ENCODE measurements around the gene SEMA6B.

The SEMA6B gene

DNA sequence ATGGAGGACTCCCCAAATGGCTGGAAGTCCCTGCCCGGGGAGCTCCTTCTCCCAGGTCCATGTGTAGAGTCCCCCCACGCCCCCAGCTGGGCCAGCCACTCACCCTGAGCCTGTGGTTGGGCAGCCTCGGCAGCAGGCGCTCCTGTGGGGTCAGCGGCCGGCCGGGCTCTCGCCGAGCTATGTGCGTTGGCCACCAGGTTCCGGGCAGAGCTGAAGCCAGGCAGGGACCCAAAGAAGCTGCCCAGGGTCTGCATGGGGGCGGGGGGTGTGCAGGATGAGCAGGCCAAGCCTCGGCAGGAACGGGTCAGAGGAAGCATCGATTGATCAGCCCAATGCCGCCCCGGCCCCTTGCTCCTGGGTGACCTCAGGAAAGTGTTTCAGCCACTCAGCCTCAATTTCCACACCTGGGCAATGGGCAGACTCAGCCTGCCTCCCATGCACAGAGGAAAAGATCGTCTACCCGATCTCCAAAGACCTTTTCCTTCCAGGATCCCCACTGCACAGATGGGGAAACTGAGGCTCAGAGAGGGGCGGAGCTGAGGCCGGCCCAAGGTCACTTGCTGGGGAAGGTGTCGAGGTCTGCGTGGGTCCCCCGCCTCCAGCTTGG, 41.9 kb downstream of the SEMA6B start:
- TF ChIP-seq CTCF (IDR thresholded peaks at IDR 0.05; ENCODE audit: insufficient read depth, low read length, poor library complexity, severe bottlenecking) (no peak), EZH2phosphoT487 (conservative IDR thresholded peaks at IDR 0.05; ENCODE audit: low read length) (no peak)
- no peaks in the 10 kb centered on the region for H3K27me3 ChIP-seq (ENCODE audit: low read length)
- H4K20me1 ChIP-seq (ENCODE audit: low read depth, low read length), result no peaks in the 10 kb centered on the region
- no peak overlapping the region for H3K4me3 ChIP-seq (ENCODE audit: insufficient read depth, low read length, poor library complexity, severe bottlenecking)
- H3K9ac ChIP-seq (ENCODE audit: low read length), result no peak overlapping the region
- H3K36me3 ChIP-seq (ENCODE audit: low read length), result no peaks in the 10 kb centered on the region
- no peak overlapping the region for H3K4me2 ChIP-seq (ENCODE audit: low read depth, low read length, poor library complexity, severe bottlenecking)
- no peak overlapping the region for H2AFZ ChIP-seq (ENCODE audit: low read depth, low read length, severe bottlenecking)
- H3F3A ChIP-seq (ENCODE audit: insufficient read depth), result no peaks in the 10 kb centered on the region
- H3K79me2 ChIP-seq (ENCODE audit: insufficient read depth, low read length), result no peaks in the 10 kb centered on the region
- H3K9me3 ChIP-seq (ENCODE audit: insufficient read depth, low read length), result no peaks in the 10 kb centered on the region
- H3K27ac ChIP-seq (ENCODE audit: low read depth, low read length), result no peak overlapping the region
- no peaks in the 10 kb centered on the region for H3K9me2 ChIP-seq (replicated peaks; ENCODE audit: insufficient read depth, low read length)

DNA sequence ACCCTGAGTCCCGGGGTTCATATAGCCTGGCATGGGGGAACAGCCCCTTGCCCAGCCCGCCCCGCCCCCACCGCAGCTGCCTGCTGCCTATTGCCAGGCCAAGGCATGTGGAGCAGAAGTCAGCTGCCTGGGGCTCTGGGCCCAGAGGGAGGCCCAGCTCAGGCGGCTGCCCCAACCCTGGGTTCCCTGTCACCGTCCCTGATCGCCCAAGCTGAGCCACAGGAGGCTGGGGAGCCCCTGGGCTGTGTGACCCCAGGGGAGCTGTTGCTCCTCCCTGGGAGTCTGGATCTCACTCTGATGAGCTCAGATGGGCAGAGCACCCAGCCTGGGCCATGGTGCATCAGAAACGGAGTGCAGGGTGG, 42.6 kb downstream of the SEMA6B start:
- TF ChIP-seq EZH2phosphoT487 (conservative IDR thresholded peaks at IDR 0.05; ENCODE audit: low read length) (no peak), CTCF (IDR thresholded peaks at IDR 0.05; ENCODE audit: insufficient read depth, low read length, poor library complexity, severe bottlenecking) (no peak)
- Histone ChIP-seq H3K9ac (ENCODE audit: low read length) (no peak overlapping the region), H3F3A (ENCODE audit: insufficient read depth) (no peaks in the 10 kb centered on the region), H3K4me3 (ENCODE audit: insufficient read depth, low read length, poor library complexity, severe bottlenecking) (no peak overlapping the region), H3K27me3 (ENCODE audit: low read length) (no peaks in the 10 kb centered on the region), H3K27ac (ENCODE audit: low read depth, low read length) (no peak overlapping the region), H4K20me1 (ENCODE audit: low read depth, low read length) (no peaks in the 10 kb centered on the region), H3K4me2 (ENCODE audit: low read depth, low read length, poor library complexity, severe bottlenecking) (no peak overlapping the region), H2AFZ (ENCODE audit: low read depth, low read length, severe bottlenecking) (no peak overlapping the region), H3K9me2 (replicated peaks; ENCODE audit: insufficient read depth, low read length) (no peaks in the 10 kb centered on the region), H3K9me3 (ENCODE audit: insufficient read depth, low read length) (no peaks in the 10 kb centered on the region), H3K79me2 (ENCODE audit: insufficient read depth, low read length) (no peaks in the 10 kb centered on the region), H3K36me3 (ENCODE audit: low read length) (no peaks in the 10 kb centered on the region)

- Histone ChIP-seq H2AFZ (ENCODE audit: low read depth, low read length, severe bottlenecking) (no peak overlapping the region), H3K27ac (ENCODE audit: low read depth, low read length) (no peak overlapping the region), H3K79me2 (ENCODE audit: insufficient read depth, low read length) (no peaks in the 10 kb centered on the region), H3K36me3 (ENCODE audit: low read length) (no peaks in the 10 kb centered on the region), H4K20me1 (ENCODE audit: low read depth, low read length) (no peaks in the 10 kb centered on the region), H3K9me3 (ENCODE audit: insufficient read depth, low read length) (no peaks in the 10 kb centered on the region), H3K4me2 (ENCODE audit: low read depth, low read length, poor library complexity, severe bottlenecking) (no peak overlapping the region), H3K4me3 (ENCODE audit: insufficient read depth, low read length, poor library complexity, severe bottlenecking) (no peak overlapping the region), H3K9ac (ENCODE audit: low read length) (no peak overlapping the region), H3K27me3 (ENCODE audit: low read length) (no peaks in the 10 kb centered on the region), H3K9me2 (replicated peaks; ENCODE audit: insufficient read depth, low read length) (no peaks in the 10 kb centered on the region), H3F3A (ENCODE audit: insufficient read depth) (no peaks in the 10 kb centered on the region)
- TF ChIP-seq CTCF (IDR thresholded peaks at IDR 0.05; ENCODE audit: insufficient read depth, low read length, poor library complexity, severe bottlenecking), result no peak
- TF ChIP-seq EZH2phosphoT487 (conservative IDR thresholded peaks at IDR 0.05; ENCODE audit: low read length), result no peak
Observed at GRCh38 chr19:4516199-4516938, 43.1 kb downstream of the SEMA6B start.
